ENCODE results near the gene ZNF701. TPM values are rescaled to one million over a fixed set of nuclear protein-coding genes. Genes with fewer than 3 reads are reported as not detected.
A peak's percentile ranks its signal among the peaks of the same experiment; 100 is the strongest.
"Not testable (repeated sequence)": the region's sequence is repeated elsewhere in the genome, so short reads cannot be mapped to it uniquely, and the experiment has no call there.

The ZNF701 gene
- total RNA-seq, 1 donor from 2014 or later: 15.6 TPM

DNA sequence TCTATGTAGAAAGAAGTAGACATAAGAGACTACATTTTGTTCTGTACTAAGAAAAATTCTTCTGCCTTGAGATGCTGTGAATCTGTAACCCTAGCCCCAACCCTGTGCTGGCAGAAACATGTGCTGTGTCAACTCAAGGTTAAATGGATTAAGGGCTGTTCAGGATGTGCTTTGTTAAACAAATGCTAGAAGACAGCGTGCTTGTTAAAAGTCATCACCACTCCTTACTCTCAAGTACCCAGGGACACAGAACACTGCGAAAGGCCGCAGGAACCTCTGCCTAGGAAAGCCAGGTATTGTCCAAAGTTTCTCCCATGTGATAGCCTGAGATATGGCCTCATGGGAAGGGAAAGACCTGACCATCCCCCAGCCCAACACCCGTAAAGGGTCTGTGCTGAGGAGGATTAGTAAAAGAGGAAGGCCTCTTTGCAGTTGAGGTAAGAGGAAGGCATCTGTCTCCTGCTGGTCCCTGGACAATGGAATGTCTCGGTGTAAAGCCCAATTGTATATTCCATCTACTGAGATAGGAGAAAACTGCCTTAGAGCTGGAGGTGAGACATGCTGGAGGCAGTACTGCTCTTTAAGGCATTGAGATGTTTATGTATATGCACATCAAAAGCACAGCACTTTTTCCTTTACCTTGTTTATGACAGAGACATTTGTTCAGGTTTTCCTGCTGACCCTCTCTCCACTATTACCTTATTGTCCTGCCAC lies 11.2 kb upstream of the ZNF701 start:
- intact Hi-C loops (cut with DNase I); ATAC-seq (ENCODE audit: poor library complexity): not testable (repeated sequence)

DNA sequence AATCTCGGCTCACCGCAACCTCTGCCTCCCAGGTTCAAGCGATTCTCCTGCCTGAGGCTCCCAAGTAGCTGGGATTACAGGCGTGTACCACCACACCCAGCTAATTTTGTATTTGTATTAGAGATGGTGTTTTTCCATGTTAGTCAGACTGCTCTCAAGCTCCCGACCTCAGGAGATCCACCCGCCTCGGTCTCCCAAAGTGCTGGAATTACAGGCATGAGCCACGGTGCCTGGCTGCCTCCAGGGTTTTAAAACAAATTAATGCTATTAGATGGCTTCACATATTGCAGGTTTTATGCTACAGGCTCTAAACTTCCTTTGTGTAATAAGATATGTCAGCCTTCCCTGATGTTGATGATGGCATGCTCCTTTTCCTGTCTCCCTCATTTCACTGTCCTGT lies 8.5 kb upstream of the ZNF701 start:
- intact Hi-C loops (cut with DNase I); DNase-seq; ATAC-seq (ENCODE audit: poor library complexity): not testable (repeated sequence)

More for the DNA sequence above, 11.2 kb upstream of the ZNF701 start:
- not testable (repeated sequence) for DNase-seq

DNA sequence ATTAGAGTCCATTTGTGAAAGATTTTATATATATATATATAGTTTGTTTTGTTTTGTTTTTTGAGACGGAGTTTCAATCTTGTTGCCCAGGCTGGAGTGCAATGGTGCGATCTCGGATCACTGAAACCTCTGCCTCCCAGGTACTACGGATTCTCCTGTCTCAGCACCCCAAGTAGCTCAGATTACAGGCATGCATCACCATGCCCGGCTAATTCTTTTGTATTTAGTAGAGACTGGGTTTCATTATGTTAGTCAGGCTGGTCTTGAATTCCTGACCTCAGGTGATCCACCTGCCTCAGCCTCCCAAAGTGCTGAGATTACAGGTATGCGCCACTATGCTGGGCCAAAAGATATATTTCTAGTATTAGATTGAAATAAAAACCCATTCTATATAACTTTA lies 4.0 kb upstream of the ZNF701 start:
- DNase-seq (no peak), ATAC-seq (ENCODE audit: poor library complexity) (no peak)
- intact Hi-C loops (cut with DNase I): no loop called here

DNA sequence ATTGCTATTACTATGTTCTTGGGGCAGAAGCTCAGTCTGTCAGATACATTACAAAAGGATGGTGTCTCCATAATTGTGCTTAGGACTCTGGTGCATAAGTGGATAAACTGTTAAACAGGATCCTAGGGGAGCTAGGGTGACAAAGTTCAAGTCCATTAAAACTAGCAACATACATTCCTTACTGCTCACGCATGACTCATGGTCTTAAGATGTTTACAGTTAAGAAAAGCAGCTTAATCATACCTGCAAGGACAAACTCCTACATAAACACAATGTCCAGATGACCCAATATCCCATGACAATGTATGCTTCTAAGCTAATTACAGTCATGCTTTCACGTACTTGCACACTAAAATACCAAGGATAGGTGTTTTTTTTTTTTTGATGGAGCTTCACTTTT lies 3.5 kb upstream of the ZNF701 start:
- intact Hi-C loops (cut with DNase I): no loop called here
- ATAC-seq (ENCODE audit: poor library complexity) (no peak), DNase-seq (no peak)

DNA sequence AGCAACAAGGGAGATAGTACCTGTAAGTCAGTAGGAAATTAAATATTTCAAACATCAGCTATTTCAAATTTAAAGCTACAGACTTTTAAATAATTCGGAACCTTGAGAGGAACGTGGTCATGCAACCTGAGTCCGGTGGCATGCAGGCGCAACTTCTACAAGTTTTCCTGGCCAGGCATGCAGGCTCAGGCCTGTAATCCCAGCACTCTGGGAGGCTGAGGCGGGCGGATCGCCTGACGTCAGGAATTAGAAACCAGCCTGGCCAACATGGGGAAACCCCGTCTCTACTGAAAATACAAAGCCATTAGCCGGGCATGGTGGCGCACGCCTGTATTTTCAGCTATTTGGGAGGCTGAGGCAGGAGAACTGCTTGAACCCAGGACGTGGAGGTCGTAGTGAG lies 2.2 kb upstream of the ZNF701 start:
- ATAC-seq (ENCODE audit: poor library complexity) (no peak), DNase-seq (no peak)
- intact Hi-C loops (cut with DNase I): no loop called here

DNA sequence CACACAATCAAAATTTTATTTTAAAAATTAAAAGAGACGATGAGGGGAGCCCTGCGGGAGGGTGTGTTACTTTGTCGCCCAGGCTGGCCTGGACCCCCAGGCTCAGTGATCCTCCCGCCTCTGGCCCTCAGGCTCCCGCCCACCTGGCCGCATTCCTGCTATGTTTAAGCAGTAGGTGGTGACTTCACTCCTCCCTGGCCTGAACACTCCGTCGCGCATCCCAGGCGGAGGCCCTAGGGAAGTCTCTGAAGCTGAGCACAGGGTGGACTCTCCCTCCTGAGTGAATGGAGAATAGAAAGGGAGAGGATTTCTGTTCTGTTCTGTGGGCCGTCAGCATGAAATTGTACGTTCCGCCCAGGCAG lies 468 bp upstream of the ZNF701 start:
- ATAC-seq (ENCODE audit: poor library complexity) (peak; percentile 42), DNase-seq (peak; percentile 72)
- intact Hi-C loops (cut with DNase I): not testable (repeated sequence)

DNA sequence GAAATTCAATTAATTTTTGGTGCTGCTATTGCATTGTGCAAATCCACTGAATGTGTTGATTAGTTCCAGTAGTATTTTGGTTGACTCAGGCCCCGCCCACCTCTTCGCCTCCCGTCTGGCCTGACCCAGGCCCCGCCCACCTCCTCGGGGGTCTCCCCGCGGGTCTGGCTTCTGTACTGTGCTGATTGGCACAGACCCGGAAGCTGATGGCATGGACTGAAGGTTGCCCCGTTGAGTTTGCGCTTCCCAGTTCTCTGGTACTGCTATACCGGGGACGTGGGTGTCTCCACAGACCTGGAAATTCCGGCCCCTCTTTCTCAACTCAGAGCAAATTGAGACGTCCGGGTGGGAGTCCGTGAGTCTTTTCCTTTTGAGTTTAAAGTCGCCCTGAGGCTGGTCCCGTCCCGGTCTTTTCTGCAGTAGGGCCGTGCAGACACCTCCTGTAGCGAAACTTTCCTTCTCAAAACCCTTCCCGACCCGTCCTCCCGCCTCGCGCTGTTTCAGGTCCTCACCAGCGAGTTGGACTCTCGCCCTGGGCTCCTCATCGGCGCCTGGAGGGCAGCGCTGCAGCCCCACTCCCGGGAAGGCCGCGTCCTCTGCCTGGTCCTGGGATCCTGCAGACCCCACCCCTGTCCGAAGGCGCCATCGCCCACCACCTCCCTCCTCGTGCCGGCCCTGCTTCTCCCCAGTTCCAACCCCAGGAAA lies 14.8 kb downstream of the ZNF701 start:
- DNase-seq (peak; percentile 44), ATAC-seq (ENCODE audit: poor library complexity) (peak; percentile 75)
- intact Hi-C loops (cut with DNase I): no loop called here

DNA sequence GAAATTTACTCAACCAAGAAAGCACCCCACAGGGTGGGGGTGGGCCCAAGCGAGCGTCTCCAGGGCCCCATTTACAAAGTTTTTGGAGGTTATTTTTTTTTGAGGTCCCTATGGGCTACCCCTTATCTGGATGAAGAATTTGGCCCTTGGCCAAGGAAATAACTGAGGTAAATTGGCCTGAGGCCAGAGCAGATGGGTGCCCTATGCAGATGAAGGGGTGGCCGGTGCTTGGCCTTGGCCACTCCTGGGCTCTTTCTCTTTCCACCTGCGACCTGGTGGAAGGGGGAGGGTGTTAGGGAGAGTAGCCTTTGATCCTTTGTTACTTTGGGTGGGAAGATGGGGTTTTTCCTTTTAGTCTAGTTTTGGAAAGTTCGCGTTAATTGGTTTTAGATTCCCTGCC lies 15.5 kb downstream of the ZNF701 start:
- no peak for ATAC-seq (ENCODE audit: poor library complexity)
- intact Hi-C loops (cut with DNase I): no loop called here
- DNase-seq: no peak

DNA sequence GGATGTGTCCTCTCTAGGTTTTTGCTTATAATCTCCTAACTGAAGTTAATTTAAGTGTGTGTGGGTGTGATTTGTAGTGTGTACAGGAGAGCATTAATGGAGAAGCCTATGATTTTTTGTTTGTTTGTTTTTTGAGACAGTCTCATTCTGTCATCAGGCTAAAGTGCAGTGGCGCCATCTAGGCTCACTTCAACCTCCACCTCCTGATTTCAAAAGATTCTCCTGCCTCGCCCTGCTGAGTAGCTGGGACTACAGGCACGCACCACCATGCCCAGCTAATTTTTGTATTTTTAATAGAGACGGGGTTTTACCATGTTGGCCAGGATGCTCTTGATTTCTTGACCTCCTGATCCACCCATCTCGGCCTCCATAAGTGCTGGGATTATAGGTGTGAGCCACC lies 20.6 kb downstream of the ZNF701 start:
- ATAC-seq (ENCODE audit: poor library complexity): no peak
- intact Hi-C loops (cut with DNase I): no loop called here

DNA sequence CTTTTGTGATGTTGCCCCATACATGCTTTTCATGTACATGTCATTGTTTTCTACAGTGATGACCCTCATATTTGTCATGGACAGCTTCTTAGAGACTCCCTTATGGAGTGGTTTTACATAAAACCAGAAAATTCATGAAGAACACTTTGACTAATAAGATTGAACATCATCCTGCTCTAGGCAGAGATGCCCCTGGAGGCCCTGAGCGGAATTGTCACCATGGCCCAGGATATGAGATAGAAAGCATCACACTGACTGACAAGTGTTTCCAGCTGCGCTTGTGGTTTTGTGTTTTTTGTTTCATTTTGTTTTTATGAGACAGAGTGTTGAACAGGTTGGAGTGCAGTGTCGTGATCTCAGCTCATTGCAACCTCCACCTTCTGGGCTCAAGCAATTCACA lies 22.2 kb downstream of the ZNF701 start:
- no peak for DNase-seq
- ATAC-seq (ENCODE audit: poor library complexity): no peak
- intact Hi-C loops (cut with DNase I): no loop called here

More for the DNA sequence above, 20.6 kb downstream of the ZNF701 start:
- DNase-seq: no peak

DNA sequence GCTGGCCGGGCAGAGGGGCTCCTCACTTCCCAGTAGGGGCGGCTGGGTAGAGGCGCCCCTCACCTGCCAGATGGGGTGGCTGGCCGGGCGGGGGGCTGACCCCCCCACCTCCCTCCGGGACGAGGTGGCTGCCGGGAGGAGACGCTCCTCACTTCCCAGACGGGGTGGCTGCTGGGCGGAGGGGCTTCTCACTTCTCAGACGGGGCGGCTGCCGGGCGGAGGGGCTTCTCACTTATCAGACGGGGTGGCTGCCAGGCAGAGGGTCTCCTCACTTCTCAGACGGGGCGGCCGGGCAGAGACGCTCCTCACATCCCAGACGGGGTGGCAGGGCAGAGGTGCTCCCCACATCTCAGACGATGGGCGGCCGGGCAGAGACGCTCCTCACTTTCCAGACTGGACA lies 23.4 kb downstream of the ZNF701 start:
- intact Hi-C loops (cut with DNase I); ATAC-seq (ENCODE audit: poor library complexity); DNase-seq: not testable (repeated sequence)

DNA sequence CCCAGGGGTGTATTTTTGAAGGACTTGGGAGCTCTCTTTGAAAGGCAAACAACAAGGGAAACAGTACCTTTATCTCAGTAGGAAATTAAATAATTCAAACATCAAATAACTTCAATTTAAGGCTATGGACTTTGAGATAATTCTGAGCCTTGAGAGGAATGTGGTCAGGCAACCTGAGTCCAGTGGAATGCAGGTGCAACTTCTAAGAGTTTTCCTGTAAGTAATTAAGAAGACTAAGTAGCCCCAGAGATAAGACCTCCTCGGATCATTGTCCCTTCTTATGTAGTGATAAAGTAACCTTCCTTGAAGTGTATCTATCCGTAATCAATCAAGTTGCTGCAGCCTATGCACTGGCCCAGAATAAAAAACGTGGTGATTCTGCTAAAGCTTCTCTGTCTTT lies 29.2 kb downstream of the ZNF701 start:
- intact Hi-C loops (cut with DNase I): no loop called here

DNA sequence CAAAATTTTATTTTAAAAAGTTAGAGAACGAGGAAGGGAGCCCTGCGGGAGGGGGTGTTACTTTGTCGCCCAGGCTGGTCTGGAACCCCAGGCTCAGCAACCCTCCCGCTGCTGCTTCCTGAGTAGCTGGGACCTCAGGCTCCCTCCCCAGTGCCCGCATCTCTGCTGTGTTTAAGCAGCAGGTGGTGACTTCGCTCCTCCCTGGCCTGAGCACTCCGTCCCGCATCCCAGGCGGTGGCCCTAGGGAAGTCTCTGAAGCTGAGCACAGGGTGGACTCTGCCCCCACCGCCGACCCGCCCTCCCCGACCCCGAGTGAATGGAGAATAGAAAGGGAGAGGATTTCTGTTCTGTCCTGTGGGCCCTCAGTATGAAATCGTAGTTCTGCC lies 30.5 kb downstream of the ZNF701 start:
- ATAC-seq (ENCODE audit: poor library complexity): peak; percentile 28

More for the DNA sequence above, 29.2 kb downstream of the ZNF701 start:
- no peak for ATAC-seq (ENCODE audit: poor library complexity)
- no peak for DNase-seq

DNA sequence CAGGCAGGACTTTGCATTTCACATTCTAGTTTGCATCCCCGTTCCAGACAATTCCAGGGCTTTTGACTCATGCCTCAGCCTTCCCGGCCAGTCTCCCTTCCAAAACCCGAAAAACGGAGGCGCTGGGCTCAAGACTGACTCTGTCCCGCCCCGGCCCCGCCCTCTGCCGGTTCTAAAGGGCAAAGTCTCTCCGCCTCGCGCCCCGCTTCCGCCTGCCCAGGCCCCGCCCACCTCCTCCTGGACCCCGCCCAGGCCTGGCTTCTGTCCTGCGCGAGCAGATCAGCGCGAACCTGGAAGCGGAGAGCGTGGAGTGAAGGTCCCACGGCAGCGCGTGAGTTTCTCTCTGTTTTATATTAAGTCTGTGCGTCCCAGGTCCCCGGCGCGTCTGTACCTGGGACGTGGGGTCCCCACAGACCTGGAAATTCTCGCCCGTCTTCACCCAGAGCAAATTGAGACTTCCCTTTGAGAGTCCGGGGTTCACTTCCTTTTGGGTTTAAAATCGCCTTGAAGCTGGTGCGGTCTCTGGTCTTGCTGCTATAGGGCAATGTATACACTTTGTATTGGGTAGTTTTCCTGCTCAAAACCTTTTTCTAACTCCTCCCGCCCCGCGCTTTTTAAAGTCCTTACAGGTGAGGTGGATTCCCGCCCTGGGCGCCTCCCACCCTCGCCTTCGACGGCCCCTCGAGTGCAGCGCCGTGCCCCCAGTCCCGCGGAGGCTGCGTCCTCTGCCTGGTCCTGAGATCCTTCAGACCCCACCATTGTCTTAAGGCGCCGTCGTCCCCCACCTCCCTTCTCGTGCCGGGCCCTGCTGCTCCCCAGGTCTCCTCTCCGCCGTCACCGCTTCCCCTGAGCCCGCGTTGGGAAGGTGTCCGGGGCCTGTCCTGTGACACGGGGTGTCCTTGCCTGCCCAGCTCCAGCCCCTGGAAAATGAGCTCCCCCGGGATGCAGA lies 31.2 kb downstream of the ZNF701 start:
- ATAC-seq (ENCODE audit: poor library complexity) (peak; percentile 99), DNase-seq (peak; percentile 97)
- intact Hi-C loops (cut with DNase I): no loop called here

More for the DNA sequence above, 30.5 kb downstream of the ZNF701 start:
- peak; percentile 52 for DNase-seq
- intact Hi-C loops (cut with DNase I): no loop called here

DNA sequence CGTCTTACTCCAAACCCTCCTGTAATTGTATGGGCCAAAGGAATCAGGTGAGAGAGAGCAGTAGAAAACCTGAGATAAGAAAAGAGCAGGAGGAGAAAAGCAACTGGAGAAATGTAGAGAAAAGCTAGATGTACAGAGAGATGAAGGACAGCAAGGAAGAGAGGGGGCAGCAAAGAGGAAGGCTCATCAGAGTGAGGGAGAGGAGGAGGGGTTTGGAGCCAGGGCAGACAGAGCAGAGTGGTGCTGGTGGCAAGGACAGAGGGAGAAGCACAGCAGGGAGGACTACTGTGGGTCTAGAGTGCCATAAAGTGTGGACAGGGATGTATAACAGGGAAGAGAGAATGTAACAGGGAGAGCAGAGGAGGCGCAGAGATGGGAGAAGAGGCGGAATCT lies 31.9 kb downstream of the ZNF701 start:
- DNase-seq; intact Hi-C loops (cut with DNase I): not testable (repeated sequence)
- peak; percentile 45 for ATAC-seq (ENCODE audit: poor library complexity)

DNA sequence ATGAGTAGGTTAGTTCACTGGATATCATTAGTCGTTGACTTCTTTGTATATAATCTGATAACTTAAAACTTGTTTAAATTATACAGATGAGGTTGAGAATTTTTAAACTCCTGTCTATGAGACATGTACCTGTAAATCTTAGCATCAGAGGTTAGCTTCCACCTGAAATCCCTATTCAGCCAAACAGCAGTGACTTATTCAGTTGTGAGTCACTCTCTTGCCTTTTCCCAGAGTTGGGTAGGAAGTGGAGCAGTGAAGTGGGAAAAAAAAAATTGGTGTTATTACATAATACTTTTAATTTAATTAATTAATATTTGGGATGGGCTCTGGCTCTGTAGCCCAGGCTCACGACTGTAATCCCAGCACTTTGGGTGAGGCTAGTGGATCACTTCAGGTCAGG lies 32.9 kb downstream of the ZNF701 start:
- ATAC-seq (ENCODE audit: poor library complexity): no peak
- DNase-seq: no peak
- intact Hi-C loops (cut with DNase I): no loop called here

DNA sequence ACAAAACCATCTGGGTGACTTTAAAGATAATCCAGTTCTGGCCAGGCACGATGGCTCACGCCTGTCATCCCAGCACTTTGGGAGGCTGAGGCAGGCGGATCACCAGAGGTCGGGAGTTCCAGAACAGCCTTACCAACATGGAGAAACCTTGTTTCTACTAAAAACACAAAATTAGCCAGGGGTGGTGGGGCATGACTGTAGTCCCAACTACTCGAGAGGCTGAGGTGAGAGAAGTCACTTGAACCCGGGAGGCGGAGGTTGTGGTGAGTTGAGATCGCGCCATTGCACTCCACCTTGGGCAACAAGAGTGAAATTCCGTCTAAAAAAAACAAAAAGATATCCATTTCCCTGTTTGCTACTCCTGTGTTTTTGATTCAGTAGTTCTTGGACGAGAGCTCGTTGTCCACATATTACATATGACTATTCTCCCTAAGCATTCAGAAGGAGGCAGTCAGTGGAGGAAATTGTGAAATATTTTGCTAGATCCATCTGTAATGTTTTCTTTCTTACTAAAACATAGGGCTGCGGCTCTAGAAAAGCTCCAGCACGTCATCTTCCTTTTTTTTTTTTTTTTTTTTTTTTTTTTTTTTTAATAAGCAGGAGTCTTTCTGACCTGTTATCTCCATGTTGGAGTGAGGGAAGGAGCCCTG lies 33.6 kb downstream of the ZNF701 start:
- ATAC-seq (ENCODE audit: poor library complexity) (no peak), DNase-seq (no peak)
- intact Hi-C loops (cut with DNase I): no loop called here

DNA sequence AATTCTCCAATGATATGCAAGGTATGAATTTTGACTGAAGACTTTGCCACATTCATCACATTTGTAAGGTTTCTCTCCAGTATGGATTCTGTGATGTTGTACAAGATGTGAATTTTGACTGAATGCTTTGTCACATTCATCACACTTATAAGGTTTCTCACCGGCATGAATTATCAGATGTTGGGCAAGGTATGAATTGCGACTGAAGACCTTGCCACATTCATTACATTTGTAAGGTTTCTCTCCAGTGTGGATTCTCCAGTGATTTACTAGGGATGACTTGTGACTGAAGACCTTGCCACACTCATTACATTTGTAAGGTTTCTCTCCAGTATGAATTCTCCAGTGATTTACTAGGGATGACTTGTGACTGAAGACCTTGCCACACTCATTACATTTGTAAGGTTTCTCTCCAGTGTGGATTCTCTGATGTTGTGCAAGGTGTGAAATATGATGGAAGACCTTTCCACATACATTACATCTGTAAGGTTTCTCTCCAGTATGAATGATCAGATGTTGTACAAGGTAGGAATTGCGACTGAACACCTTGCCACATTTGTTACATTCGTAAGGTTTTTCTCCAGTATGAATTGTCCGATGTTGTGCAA lies 43.3 kb downstream of the ZNF701 start:
- ATAC-seq (ENCODE audit: poor library complexity): no peak
- intact Hi-C loops (cut with DNase I): no loop called here
- DNase-seq: no peak

Measured in Right ventricle myocardium superior (tissue), 1 donor.